Hepatic stellate cell (primary cell): Measurements from ENCODE around the gene QPRT.
"Not testable (repeated sequence)": the region's sequence is repeated elsewhere in the genome, so short reads cannot be mapped to it uniquely, and the experiment has no call there.

Source experiments
- DNase-seq: peaks from one replicate; pipeline ENCODE4 v3.0.0; 2011; ENCODE audit warnings: low spot score

Gene QPRT

DNA sequence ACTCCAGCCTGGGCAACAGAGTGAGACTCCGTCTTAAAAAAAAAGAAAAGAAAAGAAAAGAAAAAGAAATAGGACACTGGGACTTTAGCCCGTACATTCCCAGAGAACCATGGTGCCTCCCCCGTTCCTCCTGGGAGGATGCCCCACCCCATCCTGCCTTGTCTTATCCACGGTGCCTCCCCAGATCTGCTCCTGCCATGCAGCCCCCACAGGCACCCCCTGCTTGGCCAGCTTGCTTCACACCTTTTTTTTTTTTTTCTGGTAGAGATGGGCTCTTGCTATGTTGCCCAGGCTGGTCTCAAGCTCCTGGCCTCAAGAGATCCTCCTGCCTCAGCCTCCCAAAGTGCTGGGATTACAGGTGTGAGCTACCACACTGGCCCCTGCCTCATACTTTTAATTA lies 67.5 kb downstream of the QPRT start:
- not testable (repeated sequence) for DNase-seq
